Bone marrow (tissue), 2 donors: ENCODE results near the gene KLRC3.
"Not testable (repeated sequence)": the region's sequence is repeated elsewhere in the genome, so short reads cannot be mapped to it uniquely, and the experiment has no call there.

Source experiments
- DNase-seq, 2 donors: peaks; one replicate each; lab custom pipeline; 2025; lab: John Stamatoyannopoulos, UW

Gene KLRC3

GRCh38 chr12:10420334-10420733 lies at the start of gene KLRC3:
Gene KLRC3, minus strand, starts transcription at chr12:10420595. Its CDS starts 45 bp downstream, at chr12:10420550.
- DNase-seq: not testable (repeated sequence)

GRCh38 chr12:10469701-10470100 lies 49.3 kb upstream of the KLRC3 start:
- DNase-seq: no peak

- no peak for DNase-seq
Measured at GRCh38 chr12:10466311-10466710, 45.9 kb upstream of the KLRC3 start.

GRCh38 chr12:10457760-10458159 lies 37.4 kb upstream of the KLRC3 start:
- no peak for DNase-seq

- DNase-seq: no peak
Measured at GRCh38 chr12:10456856-10457255, 36.5 kb upstream of the KLRC3 start.

GRCh38 chr12:10455766-10456165 lies 35.4 kb upstream of the KLRC3 start:
- DNase-seq: no peak

- no peak for DNase-seq
Measured at GRCh38 chr12:10454531-10454930, 34.1 kb upstream of the KLRC3 start.

GRCh38 chr12:10453156-10453555 lies 32.8 kb upstream of the KLRC3 start, which contains the start of gene KLRC1:
Gene KLRC1, minus strand, starts transcription at chr12:10453377. Its CDS starts 2,221 bp downstream, at chr12:10451156.
- DNase-seq: no peak

GRCh38 chr12:10448236-10448635 lies 27.8 kb upstream of the KLRC3 start:
- DNase-seq: no peak

GRCh38 chr12:10446052-10446451 lies 25.7 kb upstream of the KLRC3 start:
- DNase-seq: not testable (repeated sequence)

GRCh38 chr12:10441144-10441543 lies 20.7 kb upstream of the KLRC3 start:
- not testable (repeated sequence) for DNase-seq

- not testable (repeated sequence) for DNase-seq
Measured at GRCh38 chr12:10439608-10440274, 19.3 kb upstream of the KLRC3 start.

- DNase-seq: not testable (repeated sequence)
Measured at GRCh38 chr12:10437601-10438000, 17.2 kb upstream of the KLRC3 start.

GRCh38 chr12:10435816-10436215 lies 15.4 kb upstream of the KLRC3 start, which contains the start of gene KLRC2:
Gene KLRC2, minus strand, starts transcription at chr12:10436010. Its CDS starts 24 bp downstream, at chr12:10435986.
- DNase-seq: peak in 1 of 2 donors; percentile 19

GRCh38 chr12:10430623-10431022 lies 10.2 kb upstream of the KLRC3 start:
- DNase-seq: not testable (repeated sequence)

- DNase-seq: not testable (repeated sequence)
Measured at GRCh38 chr12:10425938-10426337, 5.5 kb upstream of the KLRC3 start.

- not testable (repeated sequence) for DNase-seq
Measured at GRCh38 chr12:10424260-10424899, 4.0 kb upstream of the KLRC3 start.

GRCh38 chr12:10422159-10422558 lies 1.8 kb upstream of the KLRC3 start:
- DNase-seq: not testable (repeated sequence)

- peak in 1 of 2 donors; percentile 66 for DNase-seq
Measured at GRCh38 chr12:10409392-10409791, 11.0 kb downstream of the KLRC3 start, which contains the start of gene KLRC4. Gene KLRC4, minus strand, starts transcription at chr12:10409757. Its CDS starts 182 bp downstream, at chr12:10409575.

- no peak for DNase-seq
Measured at GRCh38 chr12:10408842-10409241, 11.6 kb downstream of the KLRC3 start.

GRCh38 chr12:10406725-10407124 lies 13.7 kb downstream of the KLRC3 start:
- DNase-seq: peak in 1 of 2 donors; percentile 44

GRCh38 chr12:10405294-10405693 lies 15.1 kb downstream of the KLRC3 start:
- DNase-seq: no peak

GRCh38 chr12:10404798-10405197 lies 15.6 kb downstream of the KLRC3 start:
- no peak for DNase-seq
